ENCODE data around the gene LMCD1. TPM values are rescaled to one million over a fixed set of nuclear protein-coding genes. Genes with fewer than 3 reads are reported as not detected.

The LMCD1 gene
- total RNA-seq, 1 experiment from 2014 or later, result 18.1 TPM

DNA sequence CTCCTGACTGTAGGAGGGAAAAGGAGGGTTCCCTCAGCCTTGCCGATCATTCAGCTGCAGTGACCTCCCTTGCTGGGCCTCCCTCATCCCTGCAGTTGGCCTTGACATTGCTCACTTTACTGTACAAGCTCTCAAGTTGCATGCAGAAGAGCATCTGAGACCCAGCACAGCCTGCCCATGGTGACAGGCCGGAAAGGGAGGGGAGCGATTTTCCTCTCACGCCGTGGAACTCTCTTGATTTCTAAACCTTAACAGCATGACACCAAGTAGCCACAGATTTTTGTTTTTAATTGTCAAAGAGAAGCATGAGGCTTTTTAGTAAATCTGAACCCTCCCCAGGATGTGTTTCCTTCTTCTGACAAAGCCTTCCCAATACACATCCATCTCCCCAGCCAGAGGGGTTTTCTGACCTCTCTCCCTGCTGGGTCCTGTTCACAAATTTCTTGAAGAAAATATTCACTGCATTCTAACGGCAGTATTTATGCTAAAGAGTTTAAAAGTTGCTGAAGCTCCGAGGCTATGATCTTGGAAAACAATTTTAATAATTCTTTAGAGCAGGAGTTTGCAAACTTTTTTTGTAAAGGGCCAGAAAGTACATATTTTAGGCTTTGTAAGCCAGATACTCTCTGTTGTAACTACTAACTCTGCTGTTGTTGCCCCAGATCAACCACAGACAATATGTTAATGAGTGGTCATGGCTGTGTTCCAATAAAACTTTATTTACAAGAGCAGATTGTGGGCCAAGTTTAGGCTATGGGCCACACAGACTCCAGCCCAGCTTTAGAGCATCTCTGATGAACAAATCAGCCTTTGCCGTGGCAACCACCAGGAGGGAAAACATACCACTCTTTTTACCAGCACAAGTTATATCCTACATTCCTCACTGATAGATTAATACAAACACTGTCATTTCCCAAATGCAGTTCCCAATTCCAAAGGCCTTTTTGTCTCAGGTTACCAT, 34.8 kb downstream of the LMCD1 start:
- peak; percentile 52 for DNase-seq (ENCODE audit: low read depth)

DNA sequence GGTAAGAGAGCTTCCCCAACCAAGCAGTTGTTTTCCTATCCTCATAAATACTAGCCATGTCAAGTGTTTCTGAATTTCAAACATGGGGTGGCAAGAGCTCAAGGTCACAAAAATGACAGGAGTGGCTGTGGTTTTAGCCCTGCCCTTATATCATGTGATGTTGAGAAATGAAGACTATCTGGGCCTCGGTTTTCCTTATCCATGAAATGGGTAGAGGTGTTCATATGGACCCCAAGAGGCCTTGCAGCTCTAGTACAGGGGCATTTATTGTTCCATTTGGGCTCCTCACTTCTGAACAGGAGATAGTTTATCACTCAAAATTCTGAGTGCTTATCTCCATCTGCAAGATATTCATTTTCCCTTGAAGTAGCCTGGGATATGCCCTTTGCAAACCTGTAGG, 35.8 kb downstream of the LMCD1 start:
- no peak for DNase-seq (ENCODE audit: low read depth)

DNA sequence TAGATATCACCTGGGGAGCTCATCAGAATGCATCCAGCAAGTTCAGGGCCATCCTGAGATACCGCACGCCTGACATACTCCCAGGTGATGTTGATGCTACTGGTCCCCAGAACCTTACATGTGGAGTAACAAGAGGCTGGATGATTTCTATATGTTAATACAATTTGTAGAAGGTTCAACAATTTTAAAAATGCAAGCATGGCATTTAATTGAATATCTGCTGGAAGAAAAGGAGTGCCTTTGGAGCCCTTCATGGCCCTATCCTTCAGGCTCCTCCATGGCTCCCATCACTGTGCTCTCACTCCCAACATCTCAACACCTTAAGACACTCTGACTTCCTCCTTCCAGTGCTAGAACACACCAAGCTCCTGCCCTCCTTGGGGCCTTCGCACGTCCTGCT, 36.6 kb downstream of the LMCD1 start:
- no peak for DNase-seq (ENCODE audit: low read depth)

DNA sequence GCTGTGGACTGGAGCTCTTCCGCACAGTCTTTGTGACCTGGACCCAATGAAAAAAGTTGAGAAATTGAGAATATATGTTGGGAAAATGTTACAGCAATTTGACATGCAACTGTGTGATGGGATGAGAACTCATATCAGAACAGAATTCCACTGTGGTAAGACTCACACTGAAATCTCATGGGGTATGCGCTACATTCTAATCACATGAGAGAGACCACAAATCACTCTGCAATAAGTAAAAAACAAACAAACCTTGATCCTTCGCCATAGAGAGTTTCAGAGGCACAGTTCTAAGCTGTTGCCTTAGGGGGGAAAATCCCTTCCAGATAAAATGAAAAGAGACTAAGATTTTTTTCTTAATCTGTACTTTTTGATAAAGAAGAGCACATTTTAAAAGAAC, 37.3 kb downstream of the LMCD1 start:
- peak; percentile 71 for DNase-seq (ENCODE audit: low read depth)

DNA sequence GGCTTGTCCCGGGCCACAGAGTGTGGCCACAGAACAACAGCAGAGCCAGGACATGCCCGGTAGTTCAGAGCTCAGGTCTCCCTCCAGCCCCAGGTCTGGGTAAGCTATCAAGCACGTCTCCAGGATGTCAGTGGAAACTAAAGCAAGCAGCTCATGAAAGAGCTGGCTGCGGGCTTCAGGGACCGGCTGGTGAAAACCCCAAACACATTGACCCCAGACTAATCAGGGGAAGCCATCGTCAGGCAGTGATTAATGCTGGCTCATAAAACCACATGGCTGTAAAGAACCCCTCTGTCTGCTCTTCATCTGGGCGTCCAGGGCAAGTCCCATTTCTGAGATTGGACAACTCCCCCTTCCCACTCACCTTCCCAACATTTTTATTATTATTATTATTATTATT, 37.8 kb downstream of the LMCD1 start:
- DNase-seq (ENCODE audit: low read depth), result peak; percentile 85

DNA sequence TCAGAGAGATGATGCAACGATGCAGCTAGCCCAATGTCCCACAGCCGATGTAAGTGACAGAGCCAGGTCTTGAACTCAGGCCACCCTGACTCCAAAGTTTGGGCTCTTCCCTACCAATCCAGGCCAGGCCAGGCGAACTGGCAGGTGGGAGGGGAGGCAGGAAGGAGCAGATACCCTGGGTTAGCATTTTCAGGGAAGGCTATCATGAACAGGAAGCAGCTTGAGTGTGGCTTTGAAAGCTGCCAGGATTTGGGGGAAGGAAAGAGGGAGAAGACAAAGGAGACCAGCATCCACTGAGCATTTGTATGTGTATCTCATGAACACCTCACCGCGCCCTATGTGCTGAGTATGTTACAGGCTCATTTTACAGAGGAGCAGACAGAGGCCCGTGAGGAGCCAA, 38.8 kb downstream of the LMCD1 start:
- DNase-seq (ENCODE audit: low read depth), result no peak

DNA sequence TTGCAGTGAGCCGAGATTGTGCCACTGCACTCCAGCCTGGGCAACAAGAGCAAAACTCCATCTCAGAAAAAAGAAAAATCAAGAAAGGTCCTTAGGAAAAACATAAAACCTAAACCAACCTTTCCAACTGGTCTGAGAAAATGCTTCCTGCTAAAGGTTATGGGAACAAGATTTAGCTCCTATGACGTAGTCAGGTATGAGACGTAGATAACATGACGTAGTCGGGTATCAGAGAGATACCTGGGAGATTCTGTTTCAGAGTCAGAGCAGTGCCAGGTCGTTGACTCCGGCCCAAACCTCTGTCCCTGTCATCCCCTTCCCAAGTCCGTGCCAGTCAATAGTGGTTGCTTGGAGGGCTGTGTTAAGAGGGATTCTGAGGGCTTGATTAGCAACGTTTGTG, 39.9 kb downstream of the LMCD1 start:
- DNase-seq (ENCODE audit: low read depth), result no peak

DNA sequence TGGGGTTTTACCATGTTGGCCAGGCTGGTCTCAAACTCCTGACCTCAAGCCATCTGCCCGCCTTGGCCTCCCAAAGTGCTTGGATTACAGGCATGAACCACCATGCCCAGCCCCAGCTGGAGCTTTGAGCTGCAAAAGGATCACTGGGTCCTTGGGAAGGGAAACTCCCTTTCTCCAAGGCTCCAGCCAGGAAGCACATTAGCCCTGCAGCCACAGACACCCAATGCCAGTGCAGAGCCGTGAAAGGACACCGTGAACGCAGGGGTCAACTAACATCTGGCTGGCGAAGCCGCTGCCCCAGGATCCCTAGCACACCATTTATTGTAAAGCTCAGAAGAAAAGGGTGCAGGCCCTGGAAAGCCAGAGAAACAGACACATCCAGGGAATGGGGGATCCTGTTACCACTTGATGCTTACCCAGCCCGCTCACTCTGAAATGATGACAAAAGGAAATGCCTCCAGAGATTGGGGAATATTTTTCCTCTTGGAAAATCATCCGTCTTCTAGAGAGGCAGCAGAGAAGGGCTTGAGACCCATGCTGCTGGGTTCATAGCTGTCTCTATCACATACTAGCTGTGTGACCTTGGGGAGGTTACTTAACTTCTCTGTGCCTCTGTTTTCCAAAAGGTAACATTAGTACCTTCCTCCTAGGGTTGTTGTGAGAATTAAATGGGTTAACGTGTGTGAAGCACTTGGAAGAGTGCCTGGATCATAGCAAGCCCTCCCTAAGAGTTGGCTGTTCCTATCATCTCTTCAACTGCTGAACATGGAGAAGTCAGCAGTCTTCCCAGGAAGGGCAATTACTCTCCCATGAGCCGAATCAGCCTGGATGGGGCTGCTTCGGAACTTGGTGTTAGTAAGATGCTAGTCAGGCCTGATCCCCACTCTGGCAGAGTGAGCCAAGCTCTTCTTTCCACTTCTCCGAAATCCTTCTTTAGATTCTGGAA, 40.8 kb downstream of the LMCD1 start:
- DNase-seq (ENCODE audit: low read depth), result no peak

DNA sequence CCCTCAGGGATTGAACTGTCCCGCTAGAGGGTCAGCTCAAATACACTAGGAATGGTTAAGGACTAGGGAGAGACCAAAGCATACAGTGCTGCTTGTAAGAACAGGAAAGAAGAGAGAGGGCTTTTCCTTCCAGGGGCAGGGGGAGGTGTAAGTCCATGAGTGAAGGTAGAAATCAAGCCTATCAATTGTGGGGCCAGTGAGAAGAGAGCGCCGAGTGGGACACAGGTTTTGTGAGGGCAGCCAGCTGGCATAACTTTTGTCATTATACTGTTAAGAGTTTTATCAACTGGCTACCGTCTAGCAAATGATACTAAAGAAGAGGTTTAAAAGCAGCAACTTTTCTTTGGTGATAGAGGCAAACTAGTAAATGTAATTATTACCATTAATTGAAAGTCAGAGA, 45.0 kb downstream of the LMCD1 start:
- no peak for DNase-seq (ENCODE audit: low read depth)

DNA sequence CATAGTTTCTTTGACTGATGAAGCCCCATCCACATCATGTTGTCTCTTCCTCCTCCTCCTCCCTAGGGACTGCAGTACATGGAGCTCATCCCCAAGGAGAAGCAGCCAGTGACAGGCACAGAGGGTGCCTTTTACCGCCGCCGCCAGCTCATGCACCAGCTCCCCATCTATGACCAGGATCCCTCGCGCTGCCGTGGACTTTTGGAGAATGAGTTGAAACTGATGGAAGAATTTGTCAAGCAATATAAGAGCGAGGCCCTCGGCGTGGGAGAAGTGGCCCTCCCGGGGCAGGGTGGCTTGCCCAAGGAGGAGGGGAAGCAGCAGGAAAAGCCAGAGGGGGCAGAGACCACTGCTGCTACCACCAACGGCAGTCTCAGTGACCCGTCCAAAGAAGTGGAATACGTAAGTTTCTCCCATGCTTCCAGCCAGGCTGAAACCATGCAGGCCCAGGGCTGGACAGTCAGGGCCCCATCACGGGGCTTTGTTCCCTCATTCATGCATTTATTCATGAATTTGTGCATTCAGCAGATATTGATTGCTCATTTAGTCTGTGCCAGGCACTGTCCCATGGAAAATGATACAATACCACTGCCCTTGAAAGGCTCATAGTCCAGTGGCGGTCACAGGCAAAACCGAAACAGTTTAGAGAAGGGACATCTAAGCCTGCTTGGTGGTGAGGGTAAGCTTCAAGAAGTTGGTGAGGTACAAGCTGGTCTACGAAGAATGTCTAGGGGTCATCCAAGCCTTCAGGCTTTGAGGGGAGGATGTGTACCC, 47.1 kb downstream of the LMCD1 start:
- no peak for DNase-seq (ENCODE audit: low read depth)

DNA sequence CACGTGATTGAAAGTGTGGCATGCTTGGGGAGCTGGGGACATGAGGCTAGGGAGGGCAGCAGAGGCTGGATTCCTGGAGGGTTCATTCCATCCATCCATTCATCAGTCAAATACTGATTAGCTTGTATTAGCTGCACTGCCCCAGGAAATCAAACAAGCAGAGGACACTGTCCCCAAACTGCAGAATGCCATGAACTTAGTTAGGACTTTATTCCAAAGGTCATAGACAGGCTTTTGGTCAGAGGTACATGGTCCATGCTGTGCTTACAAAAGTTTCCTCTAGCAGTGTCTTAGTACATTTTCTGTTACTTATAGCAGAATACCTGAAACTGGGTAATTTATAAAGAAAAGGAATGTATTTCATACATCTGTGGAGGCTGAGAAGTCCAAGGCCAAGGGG, 47.7 kb downstream of the LMCD1 start:
- DNase-seq (ENCODE audit: low read depth), result no peak

DNA sequence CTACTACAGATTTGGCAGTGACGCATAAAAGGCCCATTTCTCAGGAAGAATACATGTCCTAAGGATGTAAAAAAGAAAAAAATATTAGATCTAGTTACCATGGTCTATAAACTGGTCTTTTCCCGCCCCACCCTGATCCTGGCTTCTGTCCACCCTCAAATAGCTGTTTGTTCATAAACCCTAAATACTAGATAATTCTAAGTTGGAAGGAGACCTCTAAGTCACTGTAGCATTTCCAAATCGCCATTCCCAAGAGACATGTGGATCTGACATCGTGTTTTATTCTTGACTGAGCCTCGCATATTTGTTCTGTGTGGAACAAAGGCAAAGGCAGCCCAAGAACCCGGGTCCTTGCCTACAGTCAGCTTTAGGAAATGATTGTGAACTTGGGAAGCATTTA, 49.0 kb downstream of the LMCD1 start:
- no peak for DNase-seq (ENCODE audit: low read depth)

DNA sequence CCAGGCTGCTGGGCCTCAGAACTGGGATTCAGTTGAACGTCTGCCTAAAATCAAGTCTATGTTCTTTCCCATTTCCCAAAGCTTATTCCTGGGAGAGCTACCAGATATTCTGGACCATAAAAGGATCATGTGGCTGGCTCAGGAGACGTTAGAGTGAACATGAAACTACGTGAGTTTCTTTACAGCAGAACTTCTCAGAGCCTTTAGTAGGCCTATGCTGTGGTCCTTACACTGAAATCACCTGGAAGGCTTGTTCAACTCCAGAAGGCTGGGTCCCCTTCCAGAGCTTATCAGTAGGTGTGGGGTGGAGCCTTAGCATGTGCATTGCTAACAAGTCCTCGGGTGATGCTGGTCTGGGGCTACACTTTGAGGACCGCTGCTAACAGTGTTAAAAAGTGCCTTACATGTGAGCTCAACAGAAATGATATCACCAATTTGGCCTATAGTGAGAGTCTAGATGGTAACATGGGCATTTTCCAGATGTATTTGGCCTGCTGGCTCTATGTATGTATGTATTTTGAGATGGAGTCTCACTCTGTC, 50.7 kb downstream of the LMCD1 start:
- no peak for DNase-seq (ENCODE audit: low read depth)

DNA sequence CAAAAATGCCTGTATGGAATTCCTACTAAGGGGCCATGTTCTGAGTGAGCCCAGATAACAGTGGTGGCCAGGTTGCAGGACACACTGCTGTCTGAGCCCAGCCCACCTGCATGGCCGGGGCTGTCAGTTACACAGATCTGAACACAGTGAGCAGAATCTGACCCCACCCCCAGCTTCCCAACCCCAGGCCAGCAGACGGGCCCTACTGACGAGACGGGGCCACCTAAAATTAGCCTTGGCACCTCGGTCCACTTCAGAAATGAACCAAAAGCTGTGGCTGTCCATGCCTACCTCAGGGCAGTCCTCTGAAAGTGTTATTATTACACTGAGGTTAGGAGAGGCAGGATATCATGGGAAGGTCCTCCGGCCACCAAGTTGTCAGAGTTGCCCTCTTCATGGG, 51.8 kb downstream of the LMCD1 start:
- DNase-seq (ENCODE audit: low read depth), result no peak

DNA sequence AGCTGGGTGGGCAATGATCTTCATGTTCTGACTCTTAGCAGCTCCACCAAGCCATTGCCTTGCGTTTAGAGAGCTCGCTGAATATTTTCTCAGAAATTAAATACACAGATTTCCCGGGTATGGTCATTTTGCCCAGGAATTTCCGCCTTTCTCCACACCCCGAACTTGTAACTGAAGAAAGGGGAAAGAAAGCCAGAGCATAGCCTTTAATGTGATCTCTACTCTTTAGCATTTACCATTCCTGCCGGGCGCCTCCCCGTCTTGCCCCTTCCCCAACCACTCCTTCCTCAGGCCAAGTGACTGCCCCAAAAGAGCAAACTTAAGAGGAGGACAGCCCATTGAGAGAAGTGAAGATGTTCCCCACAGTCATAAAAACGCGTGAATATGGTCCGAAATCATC, 53.1 kb downstream of the LMCD1 start:
- DNase-seq (ENCODE audit: low read depth), result no peak

DNA sequence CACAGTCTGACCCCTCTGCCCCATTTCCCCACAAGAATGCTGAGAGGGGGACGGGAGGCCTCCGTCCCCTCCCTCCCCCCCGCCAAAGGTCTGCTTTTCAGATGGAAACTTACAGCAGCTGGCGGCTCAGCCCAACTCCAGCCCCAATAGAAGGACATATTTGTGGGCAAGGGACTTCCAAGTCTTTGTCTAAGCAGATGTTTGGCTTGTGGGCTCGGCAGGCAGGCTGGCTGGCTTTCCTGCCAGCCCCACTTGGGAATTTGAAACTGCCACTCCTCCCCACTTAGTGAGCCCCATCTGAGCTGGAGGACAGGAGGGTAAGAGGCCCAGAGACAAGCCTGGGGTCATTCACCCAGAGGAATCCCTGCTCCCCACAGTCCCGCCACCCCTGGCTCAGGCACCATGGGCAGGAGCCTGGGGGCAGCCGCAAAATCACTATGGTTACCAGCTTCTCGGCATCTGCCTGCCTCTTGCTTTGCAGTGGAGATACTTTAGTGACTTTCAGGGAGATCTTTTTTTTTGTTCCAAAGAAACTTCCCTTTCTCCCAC, 53.6 kb downstream of the LMCD1 start:
- DNase-seq (ENCODE audit: low read depth), result peak; percentile 87

DNA sequence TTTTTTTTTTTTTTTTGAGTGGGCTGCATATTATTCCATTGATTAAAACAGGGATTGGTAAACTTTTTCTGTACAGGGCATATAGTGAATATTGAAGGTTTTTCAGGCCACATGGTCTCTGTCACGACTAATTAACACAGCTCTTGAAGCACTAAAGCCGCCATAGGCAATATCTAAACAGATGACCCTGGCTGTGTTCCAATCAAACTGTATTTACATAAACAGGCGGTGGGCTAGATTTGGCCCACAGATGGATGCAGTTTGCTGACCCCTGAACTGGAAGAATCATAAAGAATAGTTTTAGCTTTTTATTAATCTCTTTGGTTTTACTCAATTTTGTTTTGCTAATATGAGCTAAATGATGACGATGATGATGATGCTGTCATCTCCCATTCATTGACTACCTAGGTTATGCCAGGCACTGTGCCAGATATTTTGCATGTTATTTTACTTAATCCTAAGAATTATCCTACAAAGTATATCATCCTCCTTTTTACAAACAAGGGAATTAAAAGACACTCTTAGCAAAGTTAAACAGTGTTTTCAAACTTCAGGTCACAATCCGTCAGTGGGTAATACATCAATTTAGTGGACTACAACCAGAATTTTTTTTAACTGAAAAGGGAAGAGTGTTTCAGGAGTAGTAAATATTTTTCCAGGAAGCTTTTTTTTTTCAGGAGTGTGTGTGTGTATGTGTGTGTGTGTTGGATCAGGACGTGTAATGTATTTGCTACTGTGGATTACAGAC, 54.3 kb downstream of the LMCD1 start:
- DNase-seq (ENCODE audit: low read depth), result no peak

DNA sequence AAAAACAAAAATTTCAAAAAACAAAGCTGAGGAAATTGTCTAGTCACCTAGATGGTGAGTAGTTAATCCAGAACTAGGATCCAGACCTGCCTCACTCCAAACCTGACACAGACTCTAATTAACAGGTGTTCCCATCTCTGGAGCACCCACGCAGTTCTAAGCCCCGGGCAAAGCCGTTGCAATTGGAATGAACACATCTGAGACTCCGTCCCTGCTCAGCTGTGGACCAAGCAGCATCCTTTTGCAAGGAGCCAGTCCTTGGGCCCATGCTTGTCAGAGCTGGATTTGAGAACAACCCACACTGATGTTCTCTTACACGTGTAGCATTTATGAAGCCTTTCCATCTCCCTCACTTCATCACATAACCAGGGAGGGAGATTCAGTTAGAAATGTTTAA, 54.8 kb downstream of the LMCD1 start:
- no peak for DNase-seq (ENCODE audit: low read depth)

DNA sequence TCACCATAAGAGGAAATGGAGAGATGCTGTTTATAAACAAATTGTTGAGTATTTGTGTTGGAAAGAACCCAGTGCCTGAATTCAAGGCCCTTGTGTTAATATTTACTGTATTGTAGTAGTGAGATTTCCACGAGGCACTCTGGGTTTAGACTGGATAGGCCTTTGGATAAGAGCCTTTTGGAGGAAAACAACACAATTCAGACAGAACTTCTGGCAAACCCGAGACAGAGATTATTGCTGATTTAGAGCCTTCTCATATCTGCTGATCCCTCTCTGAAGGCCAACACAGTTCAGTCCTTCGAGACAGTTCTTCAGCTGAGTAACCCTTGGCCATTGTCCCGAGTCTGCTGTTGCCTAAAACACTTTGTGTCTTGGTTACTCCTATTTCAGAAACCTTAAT, 55.7 kb downstream of the LMCD1 start:
- no peak for DNase-seq (ENCODE audit: low read depth)

DNA sequence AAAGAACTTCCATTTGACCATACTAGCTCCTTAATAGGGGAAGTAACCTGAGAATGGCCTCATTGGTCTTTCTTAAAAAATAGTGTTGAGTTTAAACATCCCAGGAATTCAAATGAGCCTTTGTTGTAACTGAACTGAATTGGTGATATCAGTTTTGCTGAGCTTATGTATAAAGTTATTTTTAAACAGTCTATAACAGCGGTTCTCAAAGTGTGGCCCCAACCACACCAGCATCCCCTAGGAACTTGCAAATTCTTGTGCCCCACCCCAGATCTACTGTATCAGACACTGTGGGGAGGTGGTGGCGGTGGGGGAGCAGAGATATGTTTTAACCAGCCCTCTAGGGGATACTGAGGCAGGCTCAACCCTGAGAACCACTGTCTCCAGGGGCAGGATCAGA, 57.0 kb downstream of the LMCD1 start:
- no peak for DNase-seq (ENCODE audit: low read depth)

DNA sequence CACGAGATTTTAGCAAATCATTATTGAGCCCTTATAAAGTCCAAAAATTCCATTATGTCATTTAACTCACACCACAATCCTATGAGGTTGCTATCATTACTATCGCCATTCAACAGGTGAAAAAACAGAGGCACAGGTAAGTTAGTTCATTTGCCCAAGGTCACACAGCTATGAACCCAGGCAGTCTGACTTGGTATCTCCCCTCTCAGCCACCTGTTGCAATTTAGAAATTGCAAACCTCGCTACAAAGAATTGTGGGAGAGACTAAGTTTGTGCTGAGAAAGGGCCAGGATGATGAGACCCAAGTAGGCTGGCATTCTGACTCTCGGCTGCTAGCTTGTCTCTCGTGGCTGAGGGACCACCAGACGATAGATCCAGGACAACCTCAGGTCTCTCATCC, 57.7 kb downstream of the LMCD1 start:
- no peak for DNase-seq (ENCODE audit: low read depth)

Data from M059J (cell line).